GM12801 (cell line): ENCODE results near the gene FRYL.

Experiments
- TF ChIP-seq, protein P1 (sequence below): IDR thresholded peaks from one replicate; pipeline ENCODE4 v1.5.1; 2011; ENCODE audit warnings: control low read depth; ENCODE audit not compliant: insufficient read length; ENCODE audit errors: extremely low read depth

Gene FRYL

DNA sequence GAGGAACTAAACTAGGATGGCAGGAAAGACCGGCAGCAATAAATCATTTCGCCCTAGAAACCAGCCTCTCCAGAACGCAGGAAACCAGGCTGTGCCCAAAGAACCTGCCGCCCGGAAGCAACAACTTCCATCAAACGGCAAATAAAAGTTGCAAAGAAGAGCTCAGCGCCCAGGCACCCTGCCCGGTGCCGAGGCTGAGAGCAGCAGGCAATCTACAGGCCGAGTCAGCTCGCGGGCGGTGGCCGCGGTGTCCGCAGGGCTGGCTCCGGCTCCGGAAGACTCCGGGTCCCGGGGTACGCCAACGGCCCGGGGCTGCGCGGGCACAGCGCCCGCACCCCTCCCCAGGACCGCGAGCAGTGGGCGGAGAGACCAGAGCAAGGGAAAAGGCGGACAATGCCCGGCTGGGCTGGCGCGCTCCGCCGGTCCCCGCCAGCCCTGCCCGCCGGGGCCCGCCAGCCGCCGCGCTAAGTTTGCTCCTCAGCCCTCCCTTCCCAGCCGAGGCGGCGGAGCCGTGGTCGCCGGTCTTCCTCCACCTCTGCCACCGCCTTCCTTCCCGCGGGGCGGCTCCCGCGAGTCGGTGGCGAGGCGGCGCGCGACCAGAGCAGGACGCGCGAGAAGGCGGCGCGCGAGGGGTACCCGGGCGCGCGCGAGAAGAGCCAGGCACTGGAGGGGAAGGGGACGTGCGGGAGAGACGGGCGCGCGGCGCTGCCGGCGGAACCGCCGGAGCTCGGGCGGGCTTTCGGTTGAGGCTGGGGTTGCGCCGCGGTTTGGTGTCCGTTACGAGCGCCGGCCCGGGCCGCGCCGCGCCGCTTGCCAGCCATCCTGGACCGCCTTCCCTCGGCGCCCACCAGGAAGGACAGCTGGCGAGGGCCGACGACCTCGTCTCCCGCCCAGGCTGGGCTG, 733 bp downstream of the FRYL start:
- TF ChIP-seq, protein P1, sequence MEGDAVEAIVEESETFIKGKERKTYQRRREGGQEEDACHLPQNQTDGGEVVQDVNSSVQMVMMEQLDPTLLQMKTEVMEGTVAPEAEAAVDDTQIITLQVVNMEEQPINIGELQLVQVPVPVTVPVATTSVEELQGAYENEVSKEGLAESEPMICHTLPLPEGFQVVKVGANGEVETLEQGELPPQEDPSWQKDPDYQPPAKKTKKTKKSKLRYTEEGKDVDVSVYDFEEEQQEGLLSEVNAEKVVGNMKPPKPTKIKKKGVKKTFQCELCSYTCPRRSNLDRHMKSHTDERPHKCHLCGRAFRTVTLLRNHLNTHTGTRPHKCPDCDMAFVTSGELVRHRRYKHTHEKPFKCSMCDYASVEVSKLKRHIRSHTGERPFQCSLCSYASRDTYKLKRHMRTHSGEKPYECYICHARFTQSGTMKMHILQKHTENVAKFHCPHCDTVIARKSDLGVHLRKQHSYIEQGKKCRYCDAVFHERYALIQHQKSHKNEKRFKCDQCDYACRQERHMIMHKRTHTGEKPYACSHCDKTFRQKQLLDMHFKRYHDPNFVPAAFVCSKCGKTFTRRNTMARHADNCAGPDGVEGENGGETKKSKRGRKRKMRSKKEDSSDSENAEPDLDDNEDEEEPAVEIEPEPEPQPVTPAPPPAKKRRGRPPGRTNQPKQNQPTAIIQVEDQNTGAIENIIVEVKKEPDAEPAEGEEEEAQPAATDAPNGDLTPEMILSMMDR = no peak

GRCh38 chr4:48778431-48779094, 1.5 kb downstream of the FRYL start:
- TF ChIP-seq, protein P1 = no peak

DNA sequence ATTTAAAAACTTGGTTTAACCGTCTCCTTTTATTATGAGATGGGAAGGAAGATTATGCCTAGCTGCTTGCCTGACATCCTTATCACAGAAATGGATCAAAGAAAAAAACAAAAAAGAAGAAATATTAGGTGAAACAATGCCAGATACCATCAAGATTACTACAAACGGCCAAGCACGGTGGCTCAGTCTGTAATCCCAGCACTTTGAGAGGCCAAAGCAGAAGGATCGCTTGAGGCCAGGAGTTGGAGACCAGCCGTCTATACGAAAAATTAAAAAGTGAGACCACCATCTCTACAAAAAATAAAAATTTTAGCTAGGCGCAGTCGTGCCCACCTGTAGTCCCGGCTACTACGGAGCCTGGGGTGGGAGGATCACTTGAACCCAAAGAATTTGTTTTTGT, 2.3 kb downstream of the FRYL start:
- TF ChIP-seq, protein P1 = no peak

DNA sequence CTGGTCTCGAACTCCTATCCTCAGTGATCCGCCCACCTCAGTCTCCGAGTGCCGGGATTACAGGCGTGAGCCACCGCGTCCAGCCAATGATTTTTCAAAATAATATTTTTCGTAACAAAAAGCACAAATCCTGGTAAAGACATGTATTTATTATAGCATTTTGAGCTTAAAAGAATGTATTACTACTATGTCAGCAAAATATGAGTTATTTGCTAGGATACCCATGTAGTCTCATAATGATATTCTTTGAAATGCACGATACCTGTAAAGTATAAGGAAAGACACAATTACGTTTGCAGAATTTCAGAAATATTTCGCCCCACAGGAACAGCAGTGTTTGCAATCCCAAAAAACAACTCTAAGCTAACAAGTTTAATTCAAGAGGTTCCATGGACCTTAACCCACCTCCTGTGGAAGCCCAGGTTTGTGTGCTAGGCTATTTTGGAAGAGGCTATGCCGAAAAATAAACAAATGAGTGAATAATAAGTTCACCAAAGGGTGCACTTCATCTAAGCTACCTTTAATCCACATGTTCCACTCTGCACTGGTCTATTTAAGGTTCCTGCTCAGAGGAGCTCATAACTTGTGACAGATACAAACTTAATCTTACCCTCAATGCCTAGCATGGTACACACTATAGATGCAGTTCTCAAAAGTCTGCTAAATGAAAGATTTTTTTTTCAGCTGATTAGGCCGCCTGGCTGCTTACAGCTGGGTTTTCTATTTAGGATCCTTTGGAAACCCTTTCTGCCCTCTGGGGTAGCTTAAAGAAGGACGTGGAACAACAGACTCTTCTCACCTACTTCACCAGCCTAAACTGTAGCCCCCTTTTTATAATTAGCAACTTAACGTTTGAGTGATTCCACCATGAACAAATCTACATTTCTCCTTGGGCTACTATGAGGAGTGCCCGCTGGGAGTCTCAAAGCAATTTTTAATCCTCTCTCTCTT, 5.0 kb downstream of the FRYL start:
- TF ChIP-seq, protein P1 = no peak

DNA sequence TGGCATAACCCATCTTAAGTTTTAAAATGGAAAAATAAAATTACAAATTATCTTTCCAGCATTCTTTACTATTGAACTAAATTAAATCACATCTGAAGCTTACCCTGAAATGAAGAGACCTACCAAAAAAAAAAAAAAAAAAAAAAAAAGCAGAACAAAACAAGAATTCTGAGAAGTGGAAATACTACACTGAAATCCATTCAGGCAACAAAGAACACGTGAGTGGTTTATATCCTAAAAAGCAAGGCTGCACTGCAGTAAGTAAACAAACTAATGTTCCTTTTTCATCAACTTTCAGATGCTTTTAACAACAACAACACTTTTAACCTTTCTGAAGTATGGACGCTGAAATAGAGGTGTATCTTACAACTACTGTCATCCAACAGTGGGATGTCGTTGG, 7.5 kb downstream of the FRYL start:
- TF ChIP-seq, protein P1 = no peak

DNA sequence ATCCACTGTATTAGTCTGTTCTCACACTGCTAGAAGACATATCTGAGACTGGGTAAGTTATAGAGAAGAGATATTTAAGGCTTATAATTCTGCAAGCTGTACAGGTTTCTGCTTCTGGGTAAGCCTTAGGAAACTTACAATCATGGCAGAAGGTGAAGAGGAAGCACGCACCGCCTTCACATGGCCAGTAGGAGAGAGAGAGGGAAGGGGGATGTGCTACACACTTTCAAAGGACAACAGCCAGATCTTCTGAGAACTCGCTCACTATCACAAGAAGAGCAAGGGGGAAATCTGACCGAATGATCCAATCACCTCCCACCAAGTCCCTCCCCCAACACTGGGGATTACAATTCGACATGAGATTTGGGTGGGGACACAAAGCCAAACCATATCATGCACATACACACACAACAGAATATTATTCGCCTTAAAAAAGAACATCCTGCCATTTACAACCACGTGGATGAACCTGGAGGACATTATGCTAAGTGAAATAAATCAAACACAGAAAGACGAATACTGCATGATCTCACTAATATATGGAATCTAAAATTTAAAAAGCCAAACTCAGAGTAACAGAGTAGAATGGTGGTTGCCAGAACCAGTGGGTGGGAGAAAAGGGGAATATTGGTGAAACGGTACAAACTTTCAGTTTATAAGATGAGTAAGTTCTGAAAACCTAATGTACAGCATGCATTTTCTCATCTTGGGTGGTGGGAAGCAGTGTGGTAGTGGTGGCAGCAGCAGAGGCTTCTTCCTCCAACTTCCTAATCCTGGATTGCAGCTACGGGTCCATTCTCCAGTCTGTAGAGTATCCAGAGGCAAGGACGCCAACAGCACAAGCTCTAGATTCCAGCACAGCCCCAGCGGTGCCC, 12.8 kb downstream of the FRYL start:
- TF ChIP-seq, protein P1 = no peak
